Upper lobe of right lung (tissue), 1 donor: ENCODE data around the gene WWOX. TPM values are rescaled to one million over a fixed set of nuclear protein-coding genes. Genes with fewer than 3 reads are reported as not detected.

ENCODE experiments used
- ATAC-seq: fragments of 200-7000 bp; cut with Tn5 transposase; one replicate; pipeline ENCODE4 v1.9.1; 2020; ENCODE audit warnings: mild to moderate bottlenecking, moderate library complexity
- DNase-seq: peaks from one replicate; pipeline ENCODE4 v3.0.0-alpha.2; 2020
- H3K27ac ChIP-seq: fragments of 200-600 bp; one replicate; pipeline ENCODE4 v1.8.0; 2022
- H3K27me3 ChIP-seq: fragments of 200-600 bp; one replicate; pipeline ENCODE4 v1.8.0; 2022; ENCODE audit warnings: mild to moderate bottlenecking
- H3K36me3 ChIP-seq: fragments of 200-600 bp; one replicate; pipeline ENCODE4 v1.8.0; 2022
- H3K4me1 ChIP-seq: fragments of 200-600 bp; one replicate; pipeline ENCODE4 v1.8.0; 2022
- H3K4me3 ChIP-seq: fragments of 200-600 bp; one replicate; pipeline ENCODE4 v1.8.0; 2022; ENCODE audit warnings: mild to moderate bottlenecking
- H3K9me3 ChIP-seq: fragments of 200-600 bp; one replicate; pipeline ENCODE4 v1.8.0; 2022
- CTCF ChIP-seq: fragments of 200-600 bp; IDR thresholded peaks from one replicate; pipeline ENCODE4 v1.8.0; 2022; ENCODE audit warnings: antibody characterized with exemption
- intact Hi-C: fragments of 100-400 bp; cut with DNase I; formaldehyde crosslinking; loops from one replicate; pipeline ENCODE4 v1.11.0; 2022
- total RNA-seq: library from RNA; stranded (reverse); fragmentation: NEBNext Ultra II Directional; extraction: Animal tissue kit (Norgen Biotek cat#: 25700); gene quantifications from one replicate; pipeline ENCODE4 v1.2.1, GENCODE V29; 2021
- donor health status: DM: no; HTN: yes; CAD: no; lungs with severe emphysema.

The WWOX gene
- total RNA-seq, 1 donor from 2014 or later: 17.0 TPM

- Histone ChIP-seq H3K36me3 (no peaks in the 10 kb centered on the region), H3K4me3 (no peak overlapping the region), H3K27me3 (no peaks in the 10 kb centered on the region), H3K27ac (no peak overlapping the region), H3K9me3 (no peaks in the 10 kb centered on the region), H3K4me1 (no peaks in the 10 kb centered on the region)
- no peak for ATAC-seq
- intact Hi-C loops: no loop called here
- no peak for TF ChIP-seq CTCF
- no peak for DNase-seq
These were observed 836.6 kb downstream of the WWOX start for GRCh38 chr16:78936060-78936459.

GRCh38 chr16:78939597-78939996 is 840.1 kb downstream of the WWOX start:
- Histone ChIP-seq H3K27ac (no peak overlapping the region), H3K27me3 (no peaks in the 10 kb centered on the region), H3K36me3 (no peaks in the 10 kb centered on the region), H3K4me1 (no peaks in the 10 kb centered on the region), H3K4me3 (no peak overlapping the region), H3K9me3 (no peaks in the 10 kb centered on the region)
- intact Hi-C loops: no loop called here
- no peak for ATAC-seq
- no peak for DNase-seq
- TF ChIP-seq CTCF: no peak

GRCh38 chr16:78942625-78943245 is 843.3 kb downstream of the WWOX start:
- intact Hi-C loops: no loop called here
- H3K4me3 ChIP-seq: no peak overlapping the region
- H3K27ac ChIP-seq: no peak overlapping the region
- no peaks in the 10 kb centered on the region for H3K36me3 ChIP-seq
- ATAC-seq (no peak), DNase-seq (no peak)
- no peaks in the 10 kb centered on the region for H3K9me3 ChIP-seq
- no peaks in the 10 kb centered on the region for H3K4me1 ChIP-seq
- no peaks in the 10 kb centered on the region for H3K27me3 ChIP-seq
- TF ChIP-seq CTCF: no peak

GRCh38 chr16:78945336-78945735 is 845.9 kb downstream of the WWOX start:
- H3K9me3 ChIP-seq: no peaks in the 10 kb centered on the region
- ATAC-seq: no peak
- no peaks in the 10 kb centered on the region for H3K27me3 ChIP-seq
- intact Hi-C loops: no loop called here
- no peak for TF ChIP-seq CTCF
- no peak for DNase-seq
- no peaks in the 10 kb centered on the region for H3K36me3 ChIP-seq
- H3K27ac ChIP-seq: no peak overlapping the region
- no peaks in the 10 kb centered on the region for H3K4me1 ChIP-seq
- no peak overlapping the region for H3K4me3 ChIP-seq

- intact Hi-C loops: no loop called here
- ATAC-seq (no peak), DNase-seq (no peak)
- TF ChIP-seq CTCF: no peak
- no peaks in the 10 kb centered on the region for H3K4me1 ChIP-seq
- no peaks in the 10 kb centered on the region for H3K36me3 ChIP-seq
- no peak overlapping the region for H3K27ac ChIP-seq
- no peak overlapping the region for H3K4me3 ChIP-seq
- H3K27me3 ChIP-seq: no peaks in the 10 kb centered on the region
- H3K9me3 ChIP-seq: no peaks in the 10 kb centered on the region
These were observed 847.1 kb downstream of the WWOX start for GRCh38 chr16:78946556-78946955.

GRCh38 chr16:78950768-78951167 is 851.3 kb downstream of the WWOX start:
- no peak for DNase-seq
- no peak overlapping the region for H3K27ac ChIP-seq
- H3K9me3 ChIP-seq: no peaks in the 10 kb centered on the region
- intact Hi-C loops: no loop called here
- no peak for TF ChIP-seq CTCF
- no peaks in the 10 kb centered on the region for H3K4me1 ChIP-seq
- ATAC-seq: no peak
- H3K36me3 ChIP-seq: no peaks in the 10 kb centered on the region
- H3K4me3 ChIP-seq: no peak overlapping the region
- H3K27me3 ChIP-seq: no peaks in the 10 kb centered on the region
